ENCODE measurements around the gene PLCB4.

Gene PLCB4

GRCh38 chr20:9286501-9287461, 217.9 kb downstream of the PLCB4 start:
- no peak for DNase-seq (ENCODE audit: low read depth)
- no peak for TF ChIP-seq CTCF (IDR thresholded peaks at IDR 0.05; ENCODE audit: control insufficient read depth, extremely low read depth, insufficient read depth)
- no peak overlapping the region for H3K4me3 ChIP-seq (ENCODE audit: low read depth, low read length)

GRCh38 chr20:9287826-9288225, 218.9 kb downstream of the PLCB4 start:
- TF ChIP-seq CTCF (IDR thresholded peaks at IDR 0.05; ENCODE audit: control insufficient read depth, extremely low read depth, insufficient read depth): no peak
- no peak for DNase-seq (ENCODE audit: low read depth)

GRCh38 chr20:9290331-9290730, 221.4 kb downstream of the PLCB4 start:
- no peak for TF ChIP-seq CTCF (IDR thresholded peaks at IDR 0.05; ENCODE audit: control insufficient read depth, extremely low read depth, insufficient read depth)
- DNase-seq (ENCODE audit: low read depth): no peak
- H3K4me3 ChIP-seq (ENCODE audit: low read depth, low read length): no peak overlapping the region

More at GRCh38 chr20:9287826-9288225, 218.9 kb downstream of the PLCB4 start:
- H3K4me3 ChIP-seq (ENCODE audit: low read depth, low read length): no peak overlapping the region

GRCh38 chr20:9293145-9293544, 224.3 kb downstream of the PLCB4 start:
- H3K4me3 ChIP-seq (ENCODE audit: low read depth, low read length): no peak overlapping the region
- no peak for TF ChIP-seq CTCF (IDR thresholded peaks at IDR 0.05; ENCODE audit: control insufficient read depth, extremely low read depth, insufficient read depth)
- no peak for DNase-seq (ENCODE audit: low read depth)

- no peak for TF ChIP-seq CTCF (IDR thresholded peaks at IDR 0.05; ENCODE audit: control insufficient read depth, extremely low read depth, insufficient read depth)
- DNase-seq (ENCODE audit: low read depth): no peak
- no peak overlapping the region for H3K4me3 ChIP-seq (ENCODE audit: low read depth, low read length)
Observed at GRCh38 chr20:9294041-9294440, 225.2 kb downstream of the PLCB4 start.

- no peak for TF ChIP-seq CTCF (IDR thresholded peaks at IDR 0.05; ENCODE audit: control insufficient read depth, extremely low read depth, insufficient read depth)
- no peak for DNase-seq (ENCODE audit: low read depth)
- no peak overlapping the region for H3K4me3 ChIP-seq (ENCODE audit: low read depth, low read length)
Observed at GRCh38 chr20:9298906-9299305, 230.0 kb downstream of the PLCB4 start.
